ENCODE data around the gene SMAD9. TPM values are rescaled to one million over a fixed set of nuclear protein-coding genes. Genes with fewer than 3 reads are reported as not detected.

Gene SMAD9
- total RNA-seq, 4 donors from 2014 or later, result 0.98 to 4.1 (median 2.1) TPM

- TF ChIP-seq CTCF (IDR thresholded peaks at IDR 0.05) (no peak), EP300 (IDR thresholded peaks at IDR 0.05) (no peak)
- DNase-seq (ENCODE audit: low spot score in 2 of 2), result no peak
- no peaks in the 10 kb centered on the region for H3K27me3 ChIP-seq
- 89% methylated on average over 2 of the region's 2 CpGs for WGBS
- H3K9me3 ChIP-seq, result no peaks in the 10 kb centered on the region
- H3K4me1 ChIP-seq, result no peaks in the 10 kb centered on the region
- no peak overlapping the region for H3K27ac ChIP-seq
- H3K4me3 ChIP-seq, result no peak overlapping the region
- peaks cover 16% of the 10 kb centered on the region for H3K36me3 ChIP-seq
These were observed 30.9 kb upstream of the SMAD9 start for GRCh38 chr13:36950920-36951319.

DNA sequence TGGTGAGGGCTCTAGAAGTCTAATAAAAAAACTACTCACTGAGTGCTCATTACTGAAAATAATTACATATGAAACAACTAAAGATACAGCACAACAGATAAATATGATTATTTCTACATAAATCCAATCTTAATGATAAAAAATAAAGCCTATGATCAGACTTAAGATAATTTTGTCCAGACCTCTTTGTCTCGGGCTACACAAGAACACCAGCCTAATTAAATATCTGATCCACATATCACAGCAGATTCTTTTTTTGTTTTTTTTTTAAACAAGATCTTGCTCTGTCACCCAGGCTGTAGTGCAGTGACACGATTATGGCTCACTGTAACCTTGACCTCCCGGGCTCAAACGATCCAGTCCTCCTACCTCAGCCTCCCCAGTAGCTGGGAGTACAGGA lies 30.3 kb upstream of the SMAD9 start:
- Histone ChIP-seq H3K9me3 (no peaks in the 10 kb centered on the region), H3K36me3 (peaks cover 16% of the 10 kb centered on the region), H3K4me3 (no peak overlapping the region), H3K27me3 (no peaks in the 10 kb centered on the region), H3K4me1 (no peaks in the 10 kb centered on the region), H3K27ac (no peak overlapping the region)
- TF ChIP-seq CTCF (IDR thresholded peaks at IDR 0.05) (no peak), POLR2A (IDR thresholded peaks at IDR 0.05) (no peak), POLR2AphosphoS5 (IDR thresholded peaks at IDR 0.05) (no peak), EP300 (IDR thresholded peaks at IDR 0.05) (no peak)
- WGBS, result 87% methylated on average over 4 of the region's 4 CpGs
- DNase-seq (ENCODE audit: low spot score in 2 of 2), result no peak

- 50% methylated on average over 3 of the region's 3 CpGs for WGBS
- Histone ChIP-seq H3K27ac (no peak overlapping the region), H3K36me3 (peaks cover 8% of the 10 kb centered on the region), H3K4me3 (no peak overlapping the region), H3K9me3 (no peaks in the 10 kb centered on the region), H3K27me3 (no peaks in the 10 kb centered on the region), H3K4me1 (no peaks in the 10 kb centered on the region)
- TF ChIP-seq CTCF (IDR thresholded peaks at IDR 0.05), result no peak
- DNase-seq (ENCODE audit: low spot score in 2 of 2), result no peak
These were observed 25.0 kb upstream of the SMAD9 start for GRCh38 chr13:36945078-36945477.

GRCh38 chr13:36925603-36926002 lies 5.6 kb upstream of the SMAD9 start:
- TF ChIP-seq POLR2AphosphoS5 (IDR thresholded peaks at IDR 0.05), result no peak
- TF ChIP-seq CTCF (IDR thresholded peaks at IDR 0.05), result no peak
- TF ChIP-seq POLR2A (IDR thresholded peaks at IDR 0.05), result no peak
- TF ChIP-seq EP300 (IDR thresholded peaks at IDR 0.05), result no peak
- H3K27me3 ChIP-seq, result no peaks in the 10 kb centered on the region
- no peak overlapping the region for H3K27ac ChIP-seq
- no peak for DNase-seq (ENCODE audit: low spot score in 2 of 2)
- H3K4me3 ChIP-seq, result no peak overlapping the region
- no peaks in the 10 kb centered on the region for H3K36me3 ChIP-seq
- WGBS, result 76% methylated on average over 7 of the region's 7 CpGs
- no peaks in the 10 kb centered on the region for H3K9me3 ChIP-seq
- no peaks in the 10 kb centered on the region for H3K4me1 ChIP-seq

- no peak for DNase-seq (ENCODE audit: low spot score in 2 of 2)
- Histone ChIP-seq H3K27me3 (no peaks in the 10 kb centered on the region), H3K36me3 (no peaks in the 10 kb centered on the region), H3K4me3 (no peak overlapping the region), H3K4me1 (peaks cover 5% of the 10 kb centered on the region), H3K9me3 (no peaks in the 10 kb centered on the region), H3K27ac (no peak overlapping the region)
- no peak for TF ChIP-seq CTCF (IDR thresholded peaks at IDR 0.05)
- no peak for TF ChIP-seq EP300 (IDR thresholded peaks at IDR 0.05)
- TF ChIP-seq POLR2AphosphoS5 (IDR thresholded peaks at IDR 0.05), result no peak
- no peak for TF ChIP-seq POLR2A (IDR thresholded peaks at IDR 0.05)
- 71% methylated on average over 3 of the region's 3 CpGs for WGBS
These were observed 4.0 kb upstream of the SMAD9 start for GRCh38 chr13:36924001-36924400.
